Activated CD8-positive, alpha-beta T cell treated with anti-CD3 and anti-CD28 coated beads for 36 hours (primary cell): ENCODE measurements around the gene RPL10A. TPM values are rescaled to one million over a fixed set of nuclear protein-coding genes. Genes with fewer than 3 reads are reported as not detected.

Source experiments
- ATAC-seq: fragments of 200-7000 bp; cut with Tn5 transposase; one replicate; pipeline ENCODE4 v1.10.0; 2021; ENCODE audit warnings: mild to moderate bottlenecking, moderate library complexity
- CTCF ChIA-PET: fragments of 350-600 bp; sonication (Branson Sonifier 250); formaldehyde crosslinking; loops from one replicate; lab custom pipeline; 2021; ENCODE audit warnings: antibody characterized with exemption; lab: Charles Lee
- POLR2A ChIA-PET: fragments of 350-600 bp; sonication (Branson Sonifier 250); formaldehyde crosslinking; loops from one replicate; lab custom pipeline; 2021; ENCODE audit warnings: antibody characterized with exemption; lab: Charles Lee
- DNase-seq: peaks from one replicate; pipeline ENCODE4 v3.0.0-alpha.2; 2020
- H3K27ac Mint-ChIP-seq: one replicate; pipeline ENCODE4 v1.8.0; 2021; ENCODE audit warnings: mild to moderate bottlenecking, mixed read lengths
- H3K27me3 Mint-ChIP-seq: one replicate; pipeline ENCODE4 v1.8.0; 2021; ENCODE audit warnings: mixed read lengths
- H3K36me3 Mint-ChIP-seq: one replicate; pipeline ENCODE4 v1.8.0; 2021; ENCODE audit warnings: low read depth, mixed read lengths
- H3K4me1 Mint-ChIP-seq: one replicate; pipeline ENCODE4 v1.8.0; 2021; ENCODE audit warnings: low read depth, mixed read lengths
- H3K4me3 Mint-ChIP-seq: one replicate; pipeline ENCODE4 v1.8.0; 2021; ENCODE audit warnings: mild to moderate bottlenecking, moderate library complexity, mixed read lengths
- H3K9me3 Mint-ChIP-seq: one replicate; pipeline ENCODE4 v1.8.0; 2021; ENCODE audit warnings: mixed read lengths
- intact Hi-C: fragments of 100-400 bp; cut with micrococcal nuclease; formaldehyde crosslinking; loops from one replicate; pipeline ENCODE4 v1.10.0; 2022
- total RNA-seq, 2 experiments: library from RNA; stranded (reverse); gene quantifications; one replicate each; pipeline ENCODE4 v1.2.3, GENCODE V29; 2021
- TF ChIP-seq, protein P1 (sequence below): fragments of 200-600 bp; IDR thresholded peaks from one replicate; pipeline ENCODE4 v1.8.0; 2022; ENCODE audit warnings: antibody characterized with exemption, mild to moderate bottlenecking

RPL10A gene
- total RNA-seq, 2 experiments from 2014 or later: 2,322 to 2,393 TPM

DNA sequence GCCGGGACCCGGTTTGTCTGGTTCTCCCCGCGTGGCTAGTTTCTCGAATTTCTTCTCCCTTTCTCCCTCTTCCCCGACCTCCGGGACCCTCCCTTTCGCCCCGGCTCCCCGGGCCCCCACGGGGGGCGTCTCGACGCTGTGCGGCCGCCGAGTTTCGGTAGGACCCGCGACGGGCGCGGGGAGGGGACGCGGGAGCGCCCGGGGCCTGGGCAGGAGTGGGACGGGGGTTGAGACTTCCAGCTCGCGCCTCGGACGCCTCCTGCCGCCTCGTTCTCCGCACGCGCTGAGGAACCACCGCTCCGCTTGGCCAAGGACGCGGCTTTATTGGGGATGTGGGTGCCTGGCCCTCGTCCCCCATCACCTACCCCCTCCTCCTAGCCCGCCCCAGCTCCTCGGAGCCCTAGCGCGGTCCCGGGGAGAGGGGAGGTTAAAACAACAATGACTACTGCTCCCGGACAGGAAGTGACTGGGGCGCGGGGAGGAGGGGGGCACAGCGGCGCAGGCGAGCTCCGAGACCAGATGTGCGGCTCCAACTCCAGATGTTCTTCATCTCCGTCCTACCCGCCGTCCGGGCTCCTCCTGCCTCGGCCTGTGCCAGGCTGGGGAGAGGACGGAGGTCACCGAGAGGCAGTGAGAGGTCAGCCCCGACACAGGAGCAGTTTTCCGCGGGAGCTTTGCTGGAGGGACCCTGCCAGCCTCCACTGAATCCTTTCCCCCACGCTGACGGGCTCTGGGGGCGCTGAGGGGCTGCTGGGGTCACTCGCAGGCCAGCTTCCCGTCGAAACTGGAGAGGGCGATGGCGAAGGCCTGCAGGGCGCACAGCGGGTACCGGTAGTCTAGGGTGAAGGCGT, 29.6 kb downstream of the RPL10A start:
- intact Hi-C loops: no loop called here
- TF ChIP-seq, protein P1, sequence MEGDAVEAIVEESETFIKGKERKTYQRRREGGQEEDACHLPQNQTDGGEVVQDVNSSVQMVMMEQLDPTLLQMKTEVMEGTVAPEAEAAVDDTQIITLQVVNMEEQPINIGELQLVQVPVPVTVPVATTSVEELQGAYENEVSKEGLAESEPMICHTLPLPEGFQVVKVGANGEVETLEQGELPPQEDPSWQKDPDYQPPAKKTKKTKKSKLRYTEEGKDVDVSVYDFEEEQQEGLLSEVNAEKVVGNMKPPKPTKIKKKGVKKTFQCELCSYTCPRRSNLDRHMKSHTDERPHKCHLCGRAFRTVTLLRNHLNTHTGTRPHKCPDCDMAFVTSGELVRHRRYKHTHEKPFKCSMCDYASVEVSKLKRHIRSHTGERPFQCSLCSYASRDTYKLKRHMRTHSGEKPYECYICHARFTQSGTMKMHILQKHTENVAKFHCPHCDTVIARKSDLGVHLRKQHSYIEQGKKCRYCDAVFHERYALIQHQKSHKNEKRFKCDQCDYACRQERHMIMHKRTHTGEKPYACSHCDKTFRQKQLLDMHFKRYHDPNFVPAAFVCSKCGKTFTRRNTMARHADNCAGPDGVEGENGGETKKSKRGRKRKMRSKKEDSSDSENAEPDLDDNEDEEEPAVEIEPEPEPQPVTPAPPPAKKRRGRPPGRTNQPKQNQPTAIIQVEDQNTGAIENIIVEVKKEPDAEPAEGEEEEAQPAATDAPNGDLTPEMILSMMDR: no peak
- Mint-ChIP-seq H3K36me3 (no peaks in the 10 kb centered on the region), H3K9me3 (no peaks in the 10 kb centered on the region), H3K4me3 (peak overlapping the region; percentile 72), H3K4me1 (peaks cover 14% of the 10 kb centered on the region), H3K27me3 (peaks cover 11% of the 10 kb centered on the region), H3K27ac (peak overlapping the region; percentile 75)
- ChIA-PET CTCF (interaction anchor here (0.8 to 1.8 kb wide), 5 partner anchors 9 to 239 kb away, joined by 3 to 4 read pairs (median 3); partner anchors contain the start of gene ARMC12), POLR2A (interaction anchor here (0.6 to 24.5 kb wide), 4 partner anchors 13 to 75 kb away, joined by 3 to 327 read pairs (median 4); partner anchors contain the start of gene RPL10A)
- ATAC-seq (peak; percentile 51), DNase-seq (peak; percentile 68)

DNA sequence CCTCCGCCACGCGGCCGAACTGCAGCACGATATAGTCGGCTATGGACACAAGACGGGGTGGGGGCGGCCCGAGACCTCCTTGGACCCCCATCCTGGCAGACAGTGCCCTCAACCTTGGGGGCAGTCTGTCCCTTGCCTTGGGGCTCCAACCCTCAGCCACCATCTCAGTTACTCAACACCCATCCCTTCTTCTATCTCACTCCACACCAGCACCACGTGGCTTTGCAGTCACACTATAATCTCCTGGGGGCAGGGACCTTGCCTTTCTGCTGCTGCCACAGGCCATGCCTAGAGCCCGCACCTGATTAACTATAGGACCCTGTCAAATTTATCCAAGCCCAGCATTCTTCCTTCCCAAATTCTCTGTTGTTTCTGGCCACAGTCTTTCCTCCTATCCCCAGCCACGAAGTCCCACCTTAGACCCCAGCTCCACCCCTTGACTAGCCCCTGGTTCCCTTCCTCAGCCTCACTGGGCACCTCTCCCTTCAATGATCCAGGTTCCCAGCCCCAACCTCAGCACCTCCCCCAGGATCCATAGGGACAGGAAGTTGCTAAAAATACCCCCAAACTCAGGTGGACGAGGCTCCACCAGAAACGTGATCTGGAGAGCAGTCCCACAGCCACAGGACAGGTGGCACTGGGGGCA, 30.3 kb downstream of the RPL10A start:
- Mint-ChIP-seq H3K4me1 (peaks cover 10% of the 10 kb centered on the region), H3K27me3 (peaks cover 11% of the 10 kb centered on the region), H3K36me3 (no peaks in the 10 kb centered on the region), H3K4me3 (peak overlapping the region; percentile 72), H3K9me3 (no peaks in the 10 kb centered on the region), H3K27ac (peak overlapping the region; percentile 75)
- intact Hi-C loops: no loop called here
- ATAC-seq (no peak), DNase-seq (no peak)
- POLR2A ChIA-PET: interaction anchor here (1.8 to 24.5 kb wide), 2 partner anchors 14 to 27 kb away, joined by 4 to 327 read pairs; partner anchors contain the start of gene RPL10A
- TF ChIP-seq, protein P1: no peak
- CTCF ChIA-PET: interaction anchor here (0.8 to 1.8 kb wide), 3 partner anchors 9 to 239 kb away, joined by 3 to 4 read pairs (median 3); partner anchors contain the start of gene ARMC12

DNA sequence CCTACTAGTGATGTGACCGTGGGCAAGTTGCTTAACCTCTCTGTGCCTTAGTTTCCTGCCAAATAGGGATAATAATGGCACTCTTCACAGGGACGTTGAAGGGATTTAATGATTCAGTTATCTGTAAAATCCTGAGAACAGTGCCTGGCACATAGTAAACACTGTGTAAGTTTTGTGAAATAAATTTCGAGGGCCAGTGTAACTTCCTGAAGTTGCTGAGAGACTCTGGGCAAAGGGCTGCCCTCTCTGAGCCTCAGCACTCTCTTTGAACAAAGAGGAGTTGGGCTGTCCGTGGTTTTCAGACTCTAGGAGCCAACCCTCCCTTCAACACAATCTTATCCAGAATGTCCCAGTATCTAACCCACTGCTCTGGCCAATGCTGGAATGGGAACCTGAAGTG, 31.2 kb downstream of the RPL10A start:
- Mint-ChIP-seq H3K27me3 (peaks cover 11% of the 10 kb centered on the region), H3K4me1 (peaks cover 5% of the 10 kb centered on the region), H3K9me3 (no peaks in the 10 kb centered on the region), H3K36me3 (no peaks in the 10 kb centered on the region), H3K4me3 (no peak overlapping the region), H3K27ac (no peak overlapping the region)
- intact Hi-C loops: no loop called here
- no peak for DNase-seq
- no peak for ATAC-seq
- CTCF ChIA-PET: no interaction called here
- POLR2A ChIA-PET: interaction anchor here (24.5 kb wide), 1 partner anchor 28 kb away, joined by 327 read pairs; the partner anchor contains the start of gene RPL10A
- TF ChIP-seq, protein P1: no peak

DNA sequence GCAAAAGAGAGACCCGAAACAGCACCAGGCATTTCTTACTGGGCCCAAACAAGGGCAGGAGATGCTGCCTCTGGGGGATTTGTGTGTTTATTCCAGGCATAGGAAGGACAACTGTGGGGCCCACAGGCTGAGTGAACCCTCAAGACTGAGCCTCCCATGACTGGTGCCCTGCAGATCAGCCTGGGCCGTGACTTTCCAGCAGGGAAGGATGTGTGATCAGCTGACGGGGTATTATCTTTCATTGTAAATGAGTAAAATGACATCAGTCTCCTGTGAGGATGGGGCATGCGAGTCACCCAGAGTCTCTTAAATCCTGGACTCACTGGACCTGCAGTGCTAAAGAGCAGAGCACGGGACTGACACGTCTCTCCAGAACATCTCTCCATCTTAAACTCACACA, 32.6 kb downstream of the RPL10A start:
- ChIA-PET CTCF (interaction anchor here (1.1 kb wide), 1 partner anchor 236 kb away, joined by 3 read pairs; the partner anchor contains the start of gene ARMC12), POLR2A (no interaction called here)
- TF ChIP-seq, protein P1: no peak
- Mint-ChIP-seq H3K27ac (no peak overlapping the region), H3K27me3 (peaks cover 11% of the 10 kb centered on the region), H3K9me3 (no peaks in the 10 kb centered on the region), H3K4me3 (no peak overlapping the region), H3K4me1 (peaks cover 5% of the 10 kb centered on the region), H3K36me3 (no peaks in the 10 kb centered on the region)
- ATAC-seq (no peak), DNase-seq (no peak)
- intact Hi-C loops: no loop called here
